ENCODE measurements around the gene NPM1.

NPM1 gene

GRCh38 chr5:171451421-171451820, 63.8 kb downstream of the NPM1 start:
- TF ChIP-seq, protein P1, sequence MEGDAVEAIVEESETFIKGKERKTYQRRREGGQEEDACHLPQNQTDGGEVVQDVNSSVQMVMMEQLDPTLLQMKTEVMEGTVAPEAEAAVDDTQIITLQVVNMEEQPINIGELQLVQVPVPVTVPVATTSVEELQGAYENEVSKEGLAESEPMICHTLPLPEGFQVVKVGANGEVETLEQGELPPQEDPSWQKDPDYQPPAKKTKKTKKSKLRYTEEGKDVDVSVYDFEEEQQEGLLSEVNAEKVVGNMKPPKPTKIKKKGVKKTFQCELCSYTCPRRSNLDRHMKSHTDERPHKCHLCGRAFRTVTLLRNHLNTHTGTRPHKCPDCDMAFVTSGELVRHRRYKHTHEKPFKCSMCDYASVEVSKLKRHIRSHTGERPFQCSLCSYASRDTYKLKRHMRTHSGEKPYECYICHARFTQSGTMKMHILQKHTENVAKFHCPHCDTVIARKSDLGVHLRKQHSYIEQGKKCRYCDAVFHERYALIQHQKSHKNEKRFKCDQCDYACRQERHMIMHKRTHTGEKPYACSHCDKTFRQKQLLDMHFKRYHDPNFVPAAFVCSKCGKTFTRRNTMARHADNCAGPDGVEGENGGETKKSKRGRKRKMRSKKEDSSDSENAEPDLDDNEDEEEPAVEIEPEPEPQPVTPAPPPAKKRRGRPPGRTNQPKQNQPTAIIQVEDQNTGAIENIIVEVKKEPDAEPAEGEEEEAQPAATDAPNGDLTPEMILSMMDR (IDR thresholded peaks at IDR 0.05): no peak
- no peak for TF ChIP-seq ZFX (IDR thresholded peaks at IDR 0.05; ENCODE audit: borderline replicate concordance)
- H3K27ac ChIP-seq: no peak overlapping the region

GRCh38 chr5:171453056-171453725, 65.5 kb downstream of the NPM1 start:
- no peak overlapping the region for H3K27ac ChIP-seq
- no peak for TF ChIP-seq ZFX (IDR thresholded peaks at IDR 0.05; ENCODE audit: borderline replicate concordance)
- TF ChIP-seq, protein P1 (IDR thresholded peaks at IDR 0.05): no peak

DNA sequence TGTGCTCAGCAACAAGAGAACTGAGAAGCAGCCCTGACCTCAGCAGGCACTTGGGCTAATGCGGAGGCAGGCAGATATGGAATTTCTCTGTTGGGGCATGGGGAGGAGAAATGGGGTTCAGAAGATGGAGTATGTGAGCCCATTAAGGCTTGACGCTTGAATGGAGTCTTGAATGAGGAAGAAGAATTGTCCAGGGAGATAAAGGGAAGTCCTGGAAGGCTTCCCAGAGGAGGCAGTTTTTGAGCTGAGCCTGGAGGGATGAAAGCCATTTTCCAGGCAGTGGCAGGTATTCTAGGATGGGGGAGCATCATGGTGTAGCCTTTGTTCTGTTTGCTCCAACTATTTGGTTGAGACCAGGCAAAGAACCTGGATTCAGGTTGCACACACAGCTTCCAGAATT, 66.3 kb downstream of the NPM1 start:
- TF ChIP-seq, protein P1 (IDR thresholded peaks at IDR 0.05): no peak
- TF ChIP-seq ZFX (IDR thresholded peaks at IDR 0.05; ENCODE audit: borderline replicate concordance): no peak
- no peak overlapping the region for H3K27ac ChIP-seq

DNA sequence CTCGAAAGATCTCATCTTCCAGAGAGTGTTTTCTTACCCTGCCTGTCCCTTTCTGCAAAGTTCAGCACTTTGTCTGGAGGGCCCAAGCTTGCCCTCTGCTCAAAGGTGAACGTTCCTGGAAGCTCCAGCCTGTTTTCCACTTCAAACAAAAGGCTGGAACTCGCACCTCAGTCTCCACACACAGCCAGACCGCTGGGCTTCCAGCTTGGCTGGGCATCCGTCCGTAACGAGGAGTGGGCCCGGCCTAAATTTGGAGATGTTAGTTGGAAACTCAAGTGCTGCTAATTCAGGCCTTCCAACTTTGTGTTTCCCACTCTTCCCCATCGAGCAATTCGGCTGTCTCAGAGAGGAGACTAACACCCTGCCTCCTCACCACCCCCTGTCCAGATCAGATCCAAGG, 66.9 kb downstream of the NPM1 start:
- TF ChIP-seq ZFX (IDR thresholded peaks at IDR 0.05; ENCODE audit: borderline replicate concordance): no peak
- TF ChIP-seq, protein P1 (IDR thresholded peaks at IDR 0.05): no peak
- no peak overlapping the region for H3K27ac ChIP-seq

GRCh38 chr5:171455522-171455921, 67.9 kb downstream of the NPM1 start:
- no peak overlapping the region for H3K27ac ChIP-seq
- TF ChIP-seq, protein P1 (IDR thresholded peaks at IDR 0.05): no peak
- TF ChIP-seq ZFX (IDR thresholded peaks at IDR 0.05; ENCODE audit: borderline replicate concordance): no peak

- no peak overlapping the region for H3K27ac ChIP-seq
- TF ChIP-seq ZFX (IDR thresholded peaks at IDR 0.05; ENCODE audit: borderline replicate concordance): no peak
- TF ChIP-seq, protein P1 (IDR thresholded peaks at IDR 0.05): no peak
These were observed 69.7 kb downstream of the NPM1 start for GRCh38 chr5:171457208-171457981.

DNA sequence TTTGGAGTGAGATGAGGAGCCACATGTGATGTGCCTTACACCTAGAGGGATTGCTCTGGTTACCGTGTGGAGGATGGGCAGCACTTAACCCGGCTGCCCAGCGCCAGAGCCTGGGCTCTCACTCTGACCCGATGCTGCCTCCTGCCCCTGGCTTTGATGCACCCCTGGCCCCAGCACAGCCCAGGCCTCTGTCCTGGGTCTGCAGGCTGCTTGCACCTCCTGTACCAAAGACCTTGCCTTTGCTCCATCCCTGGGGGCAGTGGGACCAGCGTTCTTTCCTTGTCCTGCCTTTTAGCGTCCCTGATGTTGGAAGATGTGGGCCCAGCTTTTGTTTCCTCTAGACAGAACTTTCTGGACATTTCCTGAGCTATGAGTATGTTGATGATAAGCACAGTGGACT, 72.2 kb downstream of the NPM1 start:
- H3K27ac ChIP-seq: no peak overlapping the region
- no peak for TF ChIP-seq ZFX (IDR thresholded peaks at IDR 0.05; ENCODE audit: borderline replicate concordance)
- TF ChIP-seq, protein P1 (IDR thresholded peaks at IDR 0.05): no peak
